Dermis blood vessel endothelial cell (primary cell): ENCODE data around the gene LRRC8E. TPM values are rescaled to one million over a fixed set of nuclear protein-coding genes. Genes with fewer than 3 reads are reported as not detected.

Experiments used
- DNase-seq: peaks from one replicate; pipeline ENCODE4 v3.0.0; 2010
- total RNA-seq: library from RNA; depleted of rRNA; stranded (reverse); fragments of >200 nt; gene quantifications from 2 replicates; pipeline ENCODE4 v1.2.3, GENCODE V29; 2014

Gene LRRC8E
- total RNA-seq: 0.51 TPM in 2 replicates

GRCh38 chr19:7888145-7888825 lies at the start of gene LRRC8E:
TSS of gene LRRC8E (plus strand) at chr19:7888510. CDS start at chr19:7895604, 7,094 bp downstream.
- peak; percentile 52 for DNase-seq

DNA sequence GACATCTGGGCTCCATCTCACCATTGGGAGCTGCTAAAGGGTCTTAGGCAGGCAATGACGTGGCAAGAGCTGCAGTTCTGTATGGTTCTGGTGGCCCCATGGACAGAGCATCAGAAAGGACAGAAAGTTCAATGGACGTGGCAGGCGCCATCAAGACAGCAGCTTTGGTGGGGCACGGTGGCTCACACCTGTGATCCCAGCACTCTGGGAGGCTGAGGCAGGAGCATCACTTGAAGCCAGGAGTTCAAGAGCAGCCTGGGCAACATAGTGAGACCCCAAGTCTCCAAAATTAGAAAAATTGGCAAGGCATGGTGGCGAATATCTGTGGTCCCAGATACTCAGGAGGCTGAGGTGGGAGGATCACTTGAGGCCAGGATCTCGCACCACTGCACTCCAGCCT lies 48.8 kb upstream of the LRRC8E start:
- no peak for DNase-seq

- DNase-seq: no peak
Measured at GRCh38 chr19:7840629-7841028, 47.7 kb upstream of the LRRC8E start.

- DNase-seq: no peak
Measured at GRCh38 chr19:7841751-7842660, 46.3 kb upstream of the LRRC8E start.

- no peak for DNase-seq
Measured at GRCh38 chr19:7842661-7843294, 45.5 kb upstream of the LRRC8E start.

DNA sequence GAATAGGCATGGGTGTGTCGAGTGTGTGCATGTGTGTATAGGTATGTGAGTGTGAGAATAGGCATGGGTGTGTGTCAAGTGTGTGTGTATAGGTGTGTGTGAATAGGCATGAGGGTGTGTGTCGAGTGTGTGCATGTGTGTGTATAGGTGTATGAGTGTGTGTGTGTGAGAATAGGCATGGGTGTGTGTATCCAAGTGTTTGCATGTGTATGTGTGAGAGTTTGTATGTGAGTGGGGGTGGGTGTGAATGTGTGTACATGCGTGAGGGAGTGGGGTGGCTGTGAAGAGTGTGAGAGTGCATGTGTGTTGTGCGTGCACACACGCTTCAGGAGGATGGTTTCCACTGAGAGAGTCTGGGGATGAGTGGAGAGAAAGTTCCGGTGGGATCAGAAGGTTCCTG lies 44.8 kb upstream of the LRRC8E start:
- no peak for DNase-seq

- DNase-seq: no peak
Measured at GRCh38 chr19:7844405-7844804, 43.9 kb upstream of the LRRC8E start.

- no peak for DNase-seq
Measured at GRCh38 chr19:7844951-7845350, 43.4 kb upstream of the LRRC8E start.

GRCh38 chr19:7845390-7846154 lies 42.7 kb upstream of the LRRC8E start:
- DNase-seq: no peak

DNA sequence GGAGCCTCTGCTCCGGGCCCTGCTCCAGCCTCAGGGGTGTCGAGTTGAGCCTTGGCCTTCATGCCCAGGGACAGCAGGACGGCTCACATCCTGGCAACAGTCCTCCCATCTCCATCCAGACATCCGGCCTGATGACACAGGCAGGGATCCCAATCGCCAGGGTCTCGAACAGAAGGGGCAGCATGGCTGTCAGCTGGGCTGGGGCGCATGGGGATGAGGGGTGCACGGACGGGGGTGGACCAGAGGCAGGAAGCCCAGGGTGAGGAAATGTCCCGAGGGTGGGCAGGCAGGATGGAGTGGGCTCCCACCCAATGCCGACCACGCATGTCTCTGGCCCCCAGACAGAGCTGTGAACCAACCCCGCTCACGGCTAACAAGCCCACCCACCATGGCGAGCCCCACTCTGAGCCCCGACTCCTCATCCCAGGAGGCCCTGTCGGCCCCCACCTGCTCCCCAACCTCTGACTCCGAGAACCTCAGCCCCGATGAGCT lies 42.1 kb upstream of the LRRC8E start:
- no peak for DNase-seq

GRCh38 chr19:7847664-7848063 lies 40.6 kb upstream of the LRRC8E start:
- DNase-seq: no peak

- DNase-seq: no peak
Measured at GRCh38 chr19:7848779-7849457, 39.4 kb upstream of the LRRC8E start.

DNA sequence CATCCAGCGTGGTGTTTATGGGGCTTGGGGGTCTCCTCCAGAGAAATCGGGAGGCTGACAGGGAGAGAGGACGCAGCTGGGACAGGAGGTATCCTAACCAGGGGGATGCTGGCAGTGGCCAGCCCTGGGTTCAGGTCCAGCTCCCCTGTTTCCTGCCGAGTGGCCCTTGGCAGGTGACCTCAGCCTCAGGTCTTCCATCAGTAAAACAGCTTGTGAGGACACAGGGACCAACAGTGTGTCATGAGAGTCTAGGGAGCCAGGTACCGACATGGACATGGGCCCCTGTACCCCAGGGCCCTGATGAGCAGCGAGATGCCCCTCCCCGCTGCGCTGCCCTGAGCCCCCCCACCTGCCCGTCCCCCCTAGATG lies 38.7 kb upstream of the LRRC8E start:
- DNase-seq: no peak

GRCh38 chr19:7850000-7850813 lies 38.1 kb upstream of the LRRC8E start:
- no peak for DNase-seq

- DNase-seq: no peak
Measured at GRCh38 chr19:7850945-7851622, 37.2 kb upstream of the LRRC8E start.

- no peak for DNase-seq
Measured at GRCh38 chr19:7851623-7852500, 36.4 kb upstream of the LRRC8E start.

GRCh38 chr19:7852851-7853769 lies 35.2 kb upstream of the LRRC8E start:
- DNase-seq: peak; percentile 78

DNA sequence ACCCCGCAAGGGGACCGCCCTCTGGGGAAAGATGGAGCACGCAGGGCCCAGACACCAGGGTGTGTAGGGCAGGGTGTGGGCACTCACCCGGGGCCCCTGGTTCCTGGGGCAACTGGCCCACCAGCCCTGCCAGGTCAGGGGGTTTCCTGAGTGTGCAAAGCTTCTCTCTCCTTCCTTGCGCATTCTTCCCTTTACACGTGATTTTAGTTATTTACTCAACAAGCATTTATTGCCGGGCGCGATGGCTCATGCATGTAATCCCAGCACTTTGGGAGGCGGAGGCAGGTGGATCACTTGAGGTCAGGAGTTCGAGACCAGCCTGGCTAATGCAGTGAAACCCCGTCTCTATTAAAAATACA lies 34.6 kb upstream of the LRRC8E start:
- DNase-seq: no peak
